Keratinocyte (primary cell): ENCODE results near the gene NLRP8. TPM values are rescaled to one million over a fixed set of nuclear protein-coding genes. Genes with fewer than 3 reads are reported as not detected.
"Not testable (repeated sequence)": the region's sequence is repeated elsewhere in the genome, so short reads cannot be mapped to it uniquely, and the experiment has no call there.

ENCODE experiments used
- DNase-seq: peaks from one replicate; pipeline ENCODE4 v3.0.0-alpha.2; 2011; ENCODE audit warnings: low read depth, missing footprints, low spot score
- FAIRE-seq: peaks from 2 replicates; lab custom pipeline; 2011; peaks lifted over from hg19 to GRCh38; lab: Jason Lieb, UNC
- H2AFZ ChIP-seq: 2 replicates; pipeline ENCODE4 v1.6.0; 2012; ENCODE audit warnings: low read length, control low read depth, inconsistent platforms; ENCODE audit not compliant: control insufficient read depth
- H3K27ac ChIP-seq: 2 replicates; pipeline ENCODE4 v1.5.1; 2011; ENCODE audit warnings: low read length; ENCODE audit not compliant: control insufficient read depth, insufficient read depth
- H3K27me3 ChIP-seq: 3 replicates; pipeline ENCODE4 v1.6.0; 2011; ENCODE audit warnings: low read length; ENCODE audit not compliant: control insufficient read depth, insufficient read depth; ENCODE audit errors: extremely low read depth
- H3K36me3 ChIP-seq, 2 experiments: 2 replicates in 1 of 2; 3 replicates in 1 of 2; pipeline ENCODE4 v1.5.1; 2011; ENCODE audit warnings: low read length in 2 of 2, mild to moderate bottlenecking in 1 of 2; ENCODE audit not compliant: control insufficient read depth in 2 of 2, insufficient read depth in 2 of 2; ENCODE audit errors: extremely low read depth in 1 of 2
- H3K4me1 ChIP-seq: 3 replicates; pipeline ENCODE4 v1.5.1; 2011; ENCODE audit warnings: low read length; ENCODE audit not compliant: control insufficient read depth, insufficient read depth; ENCODE audit errors: extremely low read depth
- H3K4me2 ChIP-seq: 3 replicates; pipeline ENCODE4 v1.6.0; 2011; ENCODE audit warnings: low read depth, low read length; ENCODE audit not compliant: control insufficient read depth, insufficient read depth; ENCODE audit errors: extremely low read depth
- H3K4me3 ChIP-seq, 3 experiments: fragments of 200-600 bp in 1 of 3; sonication (generic) in 1 of 3; 2 replicates in 2 of 3; 3 replicates in 1 of 3; pipeline ENCODE4 v1.5.1; 2011 to 2016; ENCODE audit warnings: low read length in 3 of 3, mild to moderate bottlenecking in 3 of 3, control low read depth in 2 of 3, inconsistent platforms in 1 of 3, low read depth in 1 of 3, mixed read lengths in 1 of 3, mixed run types in 1 of 3, moderate library complexity in 1 of 3; ENCODE audit not compliant: control insufficient read depth in 2 of 3, insufficient read depth in 2 of 3; ENCODE audit errors: extremely low read depth in 1 of 3
- H3K79me2 ChIP-seq: 2 replicates; pipeline ENCODE4 v1.6.0; 2012; ENCODE audit warnings: low read length; ENCODE audit not compliant: control insufficient read depth, insufficient read depth
- H3K9ac ChIP-seq: 3 replicates; pipeline ENCODE4 v1.6.0; 2011; ENCODE audit warnings: low read length; ENCODE audit not compliant: control insufficient read depth, insufficient read depth; ENCODE audit errors: extremely low read depth
- H3K9me1 ChIP-seq: 3 replicates; pipeline ENCODE4 v1.6.0; 2011; ENCODE audit warnings: low read length; ENCODE audit not compliant: control insufficient read depth, insufficient read depth; ENCODE audit errors: extremely low read depth
- H3K9me3 ChIP-seq: 2 replicates; pipeline ENCODE4 v1.5.1; 2012; ENCODE audit warnings: low read depth, low read length; ENCODE audit not compliant: control insufficient read depth
- H4K20me1 ChIP-seq: 3 replicates; pipeline ENCODE4 v1.6.0; 2011; ENCODE audit warnings: low read length; ENCODE audit not compliant: control insufficient read depth, insufficient read depth; ENCODE audit errors: extremely low read depth
- CTCF ChIP-seq, 3 experiments: IDR thresholded peaks in 1 of 3; conservative IDR thresholded peaks in 1 of 3; optimal IDR thresholded peaks in 1 of 3; 2 replicates in 2 of 3; 3 replicates in 1 of 3; pipeline versions ENCODE3 to v1.5.1; 2011; ENCODE audit warnings: low read length in 3 of 3, mild to moderate bottlenecking in 3 of 3, moderate library complexity in 2 of 3, control low read depth in 1 of 3, inconsistent platforms in 1 of 3; ENCODE audit not compliant: insufficient read depth in 2 of 3; ENCODE audit errors: extremely low read depth in 1 of 3
- EZH2 ChIP-seq: IDR thresholded peaks from one replicate; pipeline ENCODE4 v1.6.1; 2012; ENCODE audit warnings: inconsistent platforms, mild to moderate bottlenecking, low read length, moderate library complexity
- dilution Hi-C: fragments of 300-500 bp; cut with MboI; formaldehyde crosslinking; loops from one replicate; pipeline ENCODE4 v1.7.0; 2020; ENCODE audit warnings: low sequenced_read_pairs; ENCODE audit not compliant: extremely low pct_ligation_motif_present
- polyA plus RNA-seq, 5 experiments: library from polyadenylated mRNA; depleted of rRNA in 3 of 5; stranded (reverse) in 3 of 5; stranded (forward) in 1 of 5; unstranded in 1 of 5; fragments of >200 nt; gene quantifications; 1 replicate in 1 of 5; 2 replicates in 3 of 5; 3 replicates in 1 of 5; pipeline versions ENCODE4 v1.2.1 to v1.2.3, GENCODE V29; 2011 to 2012; ENCODE audit warnings: missing spikeins in 2 of 5, low read depth in 1 of 5, low replicate concordance in 1 of 5

The NLRP8 gene
- polyA plus RNA-seq, 1 donor (not counting 4 experiments of a cell fraction or from before 2014, with no cell fraction given) = not detected

GRCh38 chr19:55940306-55940705 lies 7.3 kb upstream of the NLRP8 start:
- H3K9me1 ChIP-seq = no peaks in the 10 kb centered on the region
- no peak overlapping the region for H3K9ac ChIP-seq
- dilution Hi-C loops = no loop called here
- no peak overlapping the region for H3K4me2 ChIP-seq
- DNase-seq (no peak), FAIRE-seq (no peak)
- H4K20me1 ChIP-seq = no peaks in the 10 kb centered on the region
- peaks cover 4% of the 10 kb centered on the region for H3K9me3 ChIP-seq
- H3K4me3 ChIP-seq = no peak overlapping the region
- H3K36me3 ChIP-seq = no peaks in the 10 kb centered on the region
- no peak overlapping the region for H3K27ac ChIP-seq
- H2AFZ ChIP-seq = no peak overlapping the region
- no peak for TF ChIP-seq CTCF (optimal IDR thresholded peaks at IDR 0.05 in 1 of 3, IDR thresholded peaks at IDR 0.05 in 1 of 3, conservative IDR thresholded peaks at IDR 0.05 in 1 of 3; ENCODE audit: extremely low read depth in 1 of 3, insufficient read depth in 2 of 3, low read length in 3 of 3)
- TF ChIP-seq EZH2 = no peak
- H3K4me1 ChIP-seq = no peaks in the 10 kb centered on the region
- no peaks in the 10 kb centered on the region for H3K27me3 ChIP-seq
- H3K79me2 ChIP-seq = no peaks in the 10 kb centered on the region

DNA sequence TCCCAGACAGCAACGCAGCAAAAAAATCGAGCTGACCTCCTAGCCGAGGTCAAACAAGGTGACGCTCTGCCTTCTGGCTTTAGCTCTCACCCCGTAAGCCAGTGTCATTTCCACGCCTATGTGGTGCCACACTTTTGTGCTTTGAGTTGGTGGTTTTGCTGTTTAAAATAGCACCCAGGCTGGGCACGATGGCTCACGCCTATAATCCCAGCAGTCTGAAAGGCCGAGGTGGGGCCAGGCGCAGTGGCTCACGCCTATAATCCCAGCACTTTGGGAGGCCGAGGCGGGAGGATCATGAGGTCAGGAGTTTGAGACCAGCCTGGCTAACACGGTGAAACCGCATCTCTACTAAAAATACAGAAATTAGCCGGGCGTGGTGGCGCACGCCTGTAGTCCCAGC lies 2.9 kb downstream of the NLRP8 start:
- H3K9ac ChIP-seq, H3K4me3 ChIP-seq, H2AFZ ChIP-seq, H3K9me1 ChIP-seq, H3K4me2 ChIP-seq, FAIRE-seq, H3K36me3 ChIP-seq, H3K27me3 ChIP-seq, DNase-seq, dilution Hi-C loops, H3K4me1 ChIP-seq, H4K20me1 ChIP-seq, H3K79me2 ChIP-seq, H3K27ac ChIP-seq: not testable (repeated sequence)
- H3K9me3 ChIP-seq = peaks cover 11% of the 10 kb centered on the region

DNA sequence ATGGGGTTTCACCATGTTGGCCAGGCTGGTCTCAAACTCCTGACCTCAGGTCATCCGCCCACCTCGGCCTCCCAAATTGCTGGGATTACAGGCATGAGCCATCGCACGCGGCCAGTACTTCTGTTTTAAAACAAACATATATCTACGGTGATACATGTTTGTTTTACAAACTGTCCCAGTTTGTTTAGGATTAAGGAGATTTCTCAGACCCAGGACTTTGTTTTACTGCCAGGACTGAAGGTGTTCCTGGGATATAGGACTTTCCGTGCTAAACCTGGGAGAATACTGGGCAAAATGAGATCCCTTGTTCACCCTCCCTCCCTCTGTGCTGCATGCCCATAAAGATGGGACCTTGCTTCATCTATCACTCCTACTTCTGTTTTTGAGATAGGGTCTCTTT lies 8.8 kb downstream of the NLRP8 start:
- Histone ChIP-seq H4K20me1 (no peaks in the 10 kb centered on the region), H3K27ac (no peak overlapping the region), H3K79me2 (no peaks in the 10 kb centered on the region), H3K9me1 (no peaks in the 10 kb centered on the region), H3K9ac (no peak overlapping the region), H3K4me3 (no peak overlapping the region), H3K9me3 (peaks cover 6% of the 10 kb centered on the region), H3K4me1 (no peaks in the 10 kb centered on the region), H3K27me3 (no peaks in the 10 kb centered on the region), H3K4me2 (no peak overlapping the region), H3K36me3 (no peaks in the 10 kb centered on the region), H2AFZ (no peak overlapping the region)
- DNase-seq (no peak), FAIRE-seq (no peak)
- dilution Hi-C loops = no loop called here
- TF ChIP-seq EZH2 (no peak), CTCF (optimal IDR thresholded peaks at IDR 0.05 in 1 of 3, IDR thresholded peaks at IDR 0.05 in 1 of 3, conservative IDR thresholded peaks at IDR 0.05 in 1 of 3; ENCODE audit: extremely low read depth in 1 of 3, insufficient read depth in 2 of 3, low read length in 3 of 3) (no peak)
